GM18861 (cell line): ENCODE results near the gene CHCHD6.

ENCODE experiments used
- ATAC-seq: cut with Tn5 transposase; IDR thresholded peaks from one replicate; pipeline ENCODE4 v1.9.1; 2021; ENCODE audit not compliant: unreplicated experiment

The CHCHD6 gene

DNA sequence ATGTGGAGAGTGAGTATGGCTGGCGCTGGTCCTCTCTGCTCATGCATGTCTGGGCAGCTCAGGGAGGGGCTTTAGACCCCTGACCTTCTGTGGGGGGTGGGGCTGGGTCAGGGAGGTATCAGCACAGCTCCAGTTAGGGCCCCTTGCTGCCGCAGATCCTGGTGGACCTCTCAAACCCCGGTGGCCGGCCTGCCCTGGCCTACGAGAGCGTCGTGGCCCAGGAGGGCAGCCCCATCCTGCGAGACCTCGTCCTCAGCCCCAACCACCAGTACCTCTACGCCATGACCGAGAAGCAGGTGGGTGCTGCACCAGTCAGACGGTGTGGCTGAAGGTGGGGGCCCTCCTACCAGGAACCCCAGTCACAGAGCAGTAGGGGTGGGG is 299.1 kb downstream of the CHCHD6 start:
- no peak for ATAC-seq

DNA sequence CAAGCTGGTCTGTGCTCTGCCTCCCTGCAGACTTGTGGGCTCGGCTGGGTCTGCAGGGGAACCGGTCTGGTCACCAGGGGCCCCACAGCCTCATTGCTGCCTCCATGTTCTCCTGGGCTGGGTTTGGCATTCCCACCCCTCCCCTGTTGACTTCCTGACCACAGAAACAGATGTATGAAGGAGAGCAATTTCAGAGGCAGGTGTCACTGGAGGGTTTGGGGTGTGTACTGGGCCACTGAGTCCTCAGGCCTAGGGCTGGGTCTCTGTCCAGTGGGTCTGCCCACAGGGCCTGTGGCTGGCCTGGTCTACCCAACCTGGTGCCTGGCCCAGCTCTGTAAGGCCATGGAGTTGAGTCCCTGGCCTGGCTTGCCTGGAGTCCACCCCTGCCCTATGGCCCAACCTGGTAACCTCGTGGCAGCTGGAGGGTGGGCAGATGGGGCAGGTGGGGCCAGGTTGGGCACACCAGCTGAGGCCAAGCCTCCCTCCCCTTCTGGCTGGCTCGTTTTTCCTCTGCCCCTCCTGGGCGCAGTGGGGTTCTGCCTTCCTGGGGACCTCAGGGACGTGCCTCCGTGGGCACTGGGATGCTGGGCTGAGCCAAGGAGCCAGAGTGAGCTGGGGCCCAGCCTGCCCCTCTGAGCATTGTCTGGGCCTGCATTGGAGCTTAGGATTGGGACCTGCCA is 299.7 kb downstream of the CHCHD6 start:
- no peak for ATAC-seq

GRCh38 chr3:127004641-127005397 is 300.8 kb downstream of the CHCHD6 start:
- no peak for ATAC-seq

DNA sequence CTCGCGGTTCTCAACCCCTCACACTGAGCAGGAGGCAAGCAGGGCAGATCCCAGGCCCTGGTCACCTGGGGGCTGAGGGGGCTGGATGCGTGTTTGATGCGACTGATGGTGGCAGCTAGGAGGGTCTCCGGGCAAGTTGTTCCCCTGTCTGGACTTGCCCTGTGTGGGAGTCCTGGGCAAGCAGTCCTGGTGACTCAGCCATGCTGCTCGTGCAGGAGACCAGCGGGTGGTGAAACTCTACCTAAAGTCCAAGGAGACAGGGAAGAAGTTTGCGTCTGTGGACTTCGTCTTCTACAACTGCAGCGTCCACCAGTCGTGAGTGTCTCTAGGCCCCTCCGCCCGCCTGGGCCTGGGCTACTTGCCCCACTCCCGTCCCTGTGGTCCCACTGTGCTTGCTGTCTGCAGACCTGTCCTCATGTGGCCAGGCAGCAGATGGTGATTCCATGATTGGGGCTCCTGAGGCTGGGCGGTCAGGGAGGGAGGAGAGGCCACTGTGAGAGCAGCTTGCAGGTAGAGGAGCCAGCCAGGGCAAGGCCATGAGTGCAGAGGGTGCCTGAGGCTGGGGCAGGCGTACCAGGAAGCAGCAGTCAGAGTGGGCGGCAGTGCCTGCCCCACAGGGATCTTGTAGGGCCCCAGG is 301.9 kb downstream of the CHCHD6 start:
- ATAC-seq, result no peak

DNA sequence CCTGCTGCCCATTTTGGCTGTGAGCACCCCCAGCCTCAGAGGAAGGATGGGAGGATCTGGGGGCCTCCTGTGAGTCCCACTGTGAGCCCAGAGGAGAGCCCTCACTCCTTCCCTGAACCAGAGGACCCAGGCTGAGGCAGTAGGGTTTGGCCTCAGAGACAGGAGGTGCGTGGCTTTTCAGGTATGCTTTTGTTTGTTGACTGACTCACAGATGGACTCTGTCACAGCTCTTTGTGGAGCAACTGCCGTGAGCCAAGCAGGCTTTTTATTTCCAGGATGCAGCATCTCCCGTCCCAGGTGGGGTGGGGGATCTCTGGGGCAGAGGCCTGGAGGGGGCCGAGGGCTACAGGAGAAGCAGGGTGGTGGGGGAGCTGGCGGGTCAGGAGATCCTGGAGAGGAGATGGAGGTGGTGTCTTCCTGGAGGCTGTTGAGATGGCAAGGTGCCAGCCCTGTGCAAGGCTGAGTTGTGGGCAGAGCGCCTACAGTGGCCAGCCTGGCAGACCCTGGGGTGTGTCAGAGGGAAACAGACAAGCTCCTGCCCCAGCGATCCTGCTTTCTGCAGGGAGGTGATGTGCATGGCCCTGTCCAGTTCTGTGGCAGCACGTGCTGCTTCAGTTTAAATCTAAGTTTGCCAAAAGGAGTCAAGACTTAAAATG is 302.9 kb downstream of the CHCHD6 start:
- ATAC-seq, result no peak

- no peak for ATAC-seq
Measured at GRCh38 chr3:127008236-127008635, 304.2 kb downstream of the CHCHD6 start.

GRCh38 chr3:127009531-127009930 is 305.5 kb downstream of the CHCHD6 start:
- no peak for ATAC-seq
